Upper lobe of left lung (tissue), 6 donors: ENCODE results near the gene MAGI3. TPM values are rescaled to one million over a fixed set of nuclear protein-coding genes. Genes with fewer than 3 reads are reported as not detected.

Source experiments
- ATAC-seq, 2 donors: fragments of 200-7000 bp; cut with Tn5 transposase; one replicate each; pipeline ENCODE4 v1.9.1; 2022; ENCODE audit warnings: mild to moderate bottlenecking in 2 of 2, moderate library complexity in 2 of 2; ENCODE audit not compliant: low FRiP score in 2 of 2
- DNase-seq, 2 donors: peaks; one replicate each; pipeline ENCODE4 v3.0.0-alpha.2; 2019 to 2020
- H3K27ac ChIP-seq, 4 donors: fragments of 200-600 bp; sonication (generic); one replicate each; pipeline ENCODE4 v1.5.1; 2016 to 2019
- H3K27me3 ChIP-seq, 4 donors: fragments of 200-600 bp; sonication (generic); one replicate each; pipeline ENCODE4 v1.5.1; 2017 to 2019
- H3K36me3 ChIP-seq, 4 donors: fragments of 200-600 bp; sonication (generic); one replicate each; pipeline ENCODE4 v1.5.1; 2016 to 2019
- H3K4me1 ChIP-seq, 4 donors: fragments of 200-600 bp; sonication (generic); one replicate each; pipeline ENCODE4 v1.5.1; 2018 to 2019
- H3K4me3 ChIP-seq, 4 donors: fragments of 200-600 bp; sonication (generic); one replicate each; pipeline ENCODE4 v1.5.1; 2017 to 2019; ENCODE audit warnings: mild to moderate bottlenecking in 2 of 4, moderate library complexity in 1 of 4
- H3K9me3 ChIP-seq, 4 donors: fragments of 200-600 bp; sonication (generic); one replicate each; pipeline ENCODE4 v1.5.1; 2018 to 2019
- EP300 ChIP-seq, 4 donors: sonication (generic); formaldehyde crosslinking; IDR thresholded peaks; one replicate each; pipeline ENCODE4 v1.5.1; 2017; ENCODE audit warnings: antibody characterized with exemption in 4 of 4, control low read depth in 2 of 4
- POLR2A ChIP-seq, 4 donors: fragments of 450-650 bp; IDR thresholded peaks; one replicate each; pipeline ENCODE4 v1.5.1; 2016 to 2017; ENCODE audit warnings: antibody characterized with exemption in 4 of 4, mild to moderate bottlenecking in 2 of 4
- POLR2AphosphoS5 ChIP-seq, 2 donors: sonication (generic); formaldehyde crosslinking; IDR thresholded peaks; one replicate each; pipeline ENCODE4 v1.5.1; 2017; ENCODE audit warnings: antibody characterized with exemption in 2 of 2
- WGBS, 2 donors: methylation state at CpG; one replicate each; pipeline ENCODE4 v1.1.5; 2017 to 2018; 5-methylcytosine and 5-hydroxymethylcytosine counted together
- total RNA-seq, 6 donors: library from RNA; depleted of rRNA in 4 of 6; stranded (reverse); fragments of >200 nt in 4 of 6; gene quantifications; one replicate each; pipeline versions ENCODE4 v1.1.0 to v1.2.1, GENCODE V29; 2016 to 2021
- TF ChIP-seq, protein P1 (sequence below), 6 experiments: fragments of 450-650 bp in 4 of 6; fragments of 200-600 bp in 2 of 6; sonication (generic) in 2 of 6; IDR thresholded peaks; one replicate each; pipeline ENCODE4 v1.5.1; 2016 to 2019; ENCODE audit warnings: antibody characterized with exemption in 6 of 6
- donor health status: DM: no; HTN: no; CAD: no; lungs with moderate emphysema.
- donor health status: DM: no; HTN: yes; CAD: no; lungs with severe emphysema.

Gene MAGI3
- total RNA-seq, 6 donors from 2014 or later, result 43.3 to 181 (median 89.8) TPM

DNA sequence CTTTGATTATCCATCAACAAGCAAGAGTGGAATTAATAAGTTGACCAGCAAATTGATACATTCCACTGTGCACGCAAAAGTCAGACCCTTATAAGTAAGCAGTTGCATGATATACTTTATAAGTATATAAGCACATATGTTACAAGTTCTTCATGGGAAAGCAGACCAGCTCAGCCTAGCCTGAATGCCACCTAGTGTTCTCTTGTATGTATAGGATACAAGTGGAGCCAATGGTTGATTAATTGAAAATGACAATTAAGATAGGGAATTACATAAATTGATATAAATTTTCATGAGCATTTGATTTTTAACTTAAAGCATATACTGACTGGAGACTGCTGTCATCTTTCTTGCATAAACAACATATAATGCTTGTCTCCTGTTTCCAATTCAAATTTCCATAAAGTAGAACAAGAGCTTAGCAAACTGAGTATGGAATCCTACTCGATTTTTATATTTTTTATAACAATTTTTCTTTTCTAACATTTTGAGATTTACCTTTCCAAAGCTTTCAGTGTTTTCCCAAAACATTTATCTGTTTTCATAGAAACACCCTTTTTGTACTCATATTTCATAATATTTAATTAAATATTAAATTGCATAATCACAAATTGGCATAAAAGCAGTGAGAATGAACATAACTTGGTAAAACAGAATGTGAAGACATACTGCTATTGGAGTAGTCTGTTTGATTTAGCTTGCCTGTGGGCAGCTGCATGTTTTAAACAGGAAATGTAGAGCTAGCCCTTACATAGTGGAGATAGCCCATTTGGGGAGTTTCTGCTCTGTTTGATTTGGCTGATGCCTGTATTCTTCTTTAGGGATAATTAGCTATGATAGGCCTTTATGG lies 62.8 kb downstream of the MAGI3 start:
- Histone ChIP-seq H3K4me1 (peaks cover 10 to 35% (median 16%) of the 10 kb centered on the region in 4 donors), H3K27me3 (no peaks in the 10 kb centered on the region), H3K9me3 (no peaks in the 10 kb centered on the region), H3K27ac (peak overlapping the region in 1 of 4 donors; percentile 4), H3K36me3 (no peaks in the 10 kb centered on the region), H3K4me3 (no peak overlapping the region)
- WGBS, 2 donors, result 52 to 61% methylated on average over 2 of the region's 2 CpGs
- ATAC-seq (peak in 1 of 2 donors; percentile 70), DNase-seq (no peak)
- TF ChIP-seq, protein P1, sequence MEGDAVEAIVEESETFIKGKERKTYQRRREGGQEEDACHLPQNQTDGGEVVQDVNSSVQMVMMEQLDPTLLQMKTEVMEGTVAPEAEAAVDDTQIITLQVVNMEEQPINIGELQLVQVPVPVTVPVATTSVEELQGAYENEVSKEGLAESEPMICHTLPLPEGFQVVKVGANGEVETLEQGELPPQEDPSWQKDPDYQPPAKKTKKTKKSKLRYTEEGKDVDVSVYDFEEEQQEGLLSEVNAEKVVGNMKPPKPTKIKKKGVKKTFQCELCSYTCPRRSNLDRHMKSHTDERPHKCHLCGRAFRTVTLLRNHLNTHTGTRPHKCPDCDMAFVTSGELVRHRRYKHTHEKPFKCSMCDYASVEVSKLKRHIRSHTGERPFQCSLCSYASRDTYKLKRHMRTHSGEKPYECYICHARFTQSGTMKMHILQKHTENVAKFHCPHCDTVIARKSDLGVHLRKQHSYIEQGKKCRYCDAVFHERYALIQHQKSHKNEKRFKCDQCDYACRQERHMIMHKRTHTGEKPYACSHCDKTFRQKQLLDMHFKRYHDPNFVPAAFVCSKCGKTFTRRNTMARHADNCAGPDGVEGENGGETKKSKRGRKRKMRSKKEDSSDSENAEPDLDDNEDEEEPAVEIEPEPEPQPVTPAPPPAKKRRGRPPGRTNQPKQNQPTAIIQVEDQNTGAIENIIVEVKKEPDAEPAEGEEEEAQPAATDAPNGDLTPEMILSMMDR (IDR thresholded peaks at IDR 0.05), result peak in 3 of 6 experiments; percentile 20 to 28 (median 25)
- TF ChIP-seq EP300 (IDR thresholded peaks at IDR 0.05), result no peak

- ATAC-seq (peak in 1 of 2 donors; percentile 15), DNase-seq (no peak)
- peak overlapping the region in 1 of 4 donors; percentile 4 for H3K27ac ChIP-seq
- H3K9me3 ChIP-seq, result no peaks in the 10 kb centered on the region
- WGBS, 2 donors, result 48 to 57% methylated on average over 1 of the region's 1 CpG
- TF ChIP-seq POLR2A (IDR thresholded peaks at IDR 0.05) (no peak), POLR2AphosphoS5 (IDR thresholded peaks at IDR 0.05) (no peak), EP300 (IDR thresholded peaks at IDR 0.05) (no peak)
- TF ChIP-seq, protein P1 (IDR thresholded peaks at IDR 0.05), result no peak
- no peaks in the 10 kb centered on the region for H3K27me3 ChIP-seq
- peaks cover 10 to 35% (median 16%) of the 10 kb centered on the region in 4 donors for H3K4me1 ChIP-seq
- no peak overlapping the region for H3K4me3 ChIP-seq
- no peaks in the 10 kb centered on the region for H3K36me3 ChIP-seq
These were observed 63.4 kb downstream of the MAGI3 start for GRCh38 chr1:113453771-113454083.

GRCh38 chr1:113455374-113455773 lies 65.1 kb downstream of the MAGI3 start:
- Histone ChIP-seq H3K27me3 (no peaks in the 10 kb centered on the region), H3K4me3 (no peak overlapping the region), H3K27ac (no peak overlapping the region), H3K9me3 (no peaks in the 10 kb centered on the region), H3K4me1 (peaks cover 10 to 35% (median 16%) of the 10 kb centered on the region in 4 donors), H3K36me3 (peaks cover 0 to 5% (median 0%) of the 10 kb centered on the region in 4 donors)
- ATAC-seq, result no peak
- no peak for DNase-seq
- TF ChIP-seq EP300 (IDR thresholded peaks at IDR 0.05) (no peak), POLR2A (IDR thresholded peaks at IDR 0.05) (no peak), POLR2AphosphoS5 (IDR thresholded peaks at IDR 0.05) (no peak)
- TF ChIP-seq, protein P1 (IDR thresholded peaks at IDR 0.05), result no peak
- WGBS, 2 donors, result 90 to 95% methylated on average over 1 of the region's 1 CpG

GRCh38 chr1:113456967-113457366 lies 66.7 kb downstream of the MAGI3 start:
- DNase-seq (peak in 1 of 2 donors; percentile 28), ATAC-seq (peak; percentile 79 to 92)
- no peak overlapping the region for H3K4me3 ChIP-seq
- H3K27ac ChIP-seq, result no peak overlapping the region
- H3K4me1 ChIP-seq, result peaks cover 8 to 26% (median 10%) of the 10 kb centered on the region in 4 donors
- no peaks in the 10 kb centered on the region for H3K9me3 ChIP-seq
- no peaks in the 10 kb centered on the region for H3K27me3 ChIP-seq
- WGBS, 2 donors, result 51 to 76% methylated on average over 2 of the region's 2 CpGs
- TF ChIP-seq POLR2AphosphoS5 (IDR thresholded peaks at IDR 0.05), result no peak
- no peak for TF ChIP-seq POLR2A (IDR thresholded peaks at IDR 0.05)
- no peak for TF ChIP-seq EP300 (IDR thresholded peaks at IDR 0.05)
- TF ChIP-seq, protein P1 (IDR thresholded peaks at IDR 0.05), result no peak
- H3K36me3 ChIP-seq, result peaks cover 0 to 5% (median 0%) of the 10 kb centered on the region in 4 donors
